Adipose tissue (tissue), 3 donors: ENCODE results near the gene PTRHD1. TPM values are rescaled to one million over a fixed set of nuclear protein-coding genes. Genes with fewer than 3 reads are reported as not detected.

Experiments
- polyA plus RNA-seq, 3 donors: library from polyadenylated mRNA; stranded (reverse); fragments of 200-250 nt; gene quantifications; one replicate each; pipeline ENCODE4 v1.2.3, GENCODE V29; 2013
- donor health status: healthy with polysubstance abuse.
- donor health status: Bipolar disorder and iron deficiency.
- donor health status: healthy.

Gene PTRHD1
- polyA plus RNA-seq, 3 donors, result 15.5 to 23.1 (median 20.7) TPM

Other genes starting within 250 kb of the PTRHD1 start
- gene CENPO, start within 50 bp of the PTRHD1 start, polyA plus RNA-seq, result 1 to 10 TPM in 2 of 3 donors, under 1 TPM in 1; 0.99 to 3.1 (median 2.5) TPM
- gene ADCY3, start 126.8 kb upstream of the PTRHD1 start, polyA plus RNA-seq, result 100 to 1,000 TPM in 1 of 3 donors, 10 to 100 TPM in 2; 16.4 to 120 (median 96.4) TPM
- gene DNAJC27, start 178.6 kb upstream of the PTRHD1 start, polyA plus RNA-seq, result 10 to 100 TPM in 1 of 3 donors, 1 to 10 TPM in 2; 2.1 to 10.9 (median 3.7) TPM
- gene EFR3B, start 248.7 kb upstream of the PTRHD1 start, polyA plus RNA-seq, result 1 to 10 TPM in 1 of 3 donors, under 1 TPM in 2; 0.18 to 1.1 (median 0.49) TPM